Neural crest cell (in vitro differentiated cells): Measurements from ENCODE around the gene LITAF. TPM values are rescaled to one million over a fixed set of nuclear protein-coding genes. Genes with fewer than 3 reads are reported as not detected.
A peak's percentile ranks its signal among the peaks of the same experiment; 100 is the strongest.
"Not testable (repeated sequence)": the region's sequence is repeated elsewhere in the genome, so short reads cannot be mapped to it uniquely, and the experiment has no call there.

Experiments
- DNase-seq: peaks from one replicate; pipeline ENCODE4 v3.0.0; 2021; ENCODE audit warnings: low read depth, mixed read lengths, low spot score
- H3K27ac Mint-ChIP-seq: one replicate; pipeline ENCODE4 v1.8.0; 2021; ENCODE audit warnings: mild to moderate bottlenecking, mixed read lengths; ENCODE audit not compliant: unreplicated experiment
- H3K27me3 Mint-ChIP-seq: 2 replicates; pipeline ENCODE4 v1.8.0; 2021; ENCODE audit warnings: low read depth, mild to moderate bottlenecking, mixed read lengths
- H3K36me3 Mint-ChIP-seq: 2 replicates; pipeline ENCODE4 v1.8.0; 2021; ENCODE audit warnings: low read depth, mild to moderate bottlenecking, mixed read lengths
- H3K4me1 Mint-ChIP-seq: 2 replicates; pipeline ENCODE4 v1.8.0; 2021; ENCODE audit warnings: mixed read lengths
- H3K4me3 Mint-ChIP-seq: one replicate; pipeline ENCODE4 v1.8.0; 2021; ENCODE audit warnings: mild to moderate bottlenecking, mixed read lengths
- H3K9me3 Mint-ChIP-seq: 2 replicates; pipeline ENCODE4 v1.8.0; 2021; ENCODE audit warnings: mixed read lengths
- total RNA-seq: library from RNA; stranded (reverse); gene quantifications from 2 replicates; pipeline ENCODE4 v1.2.1, GENCODE V29; 2021
- TF ChIP-seq, protein P1 (sequence below): fragments of 200-600 bp; sonication (generic); conservative IDR thresholded peaks from 2 replicates; pipeline ENCODE4 v1.5.0; 2021; ENCODE audit warnings: antibody characterized with exemption, mild to moderate bottlenecking

The LITAF gene
- total RNA-seq, 1 donor from 2014 or later: 62.9 TPM

- Mint-ChIP-seq H3K9me3 (no peaks in the 10 kb centered on the region), H3K27ac (peak overlapping the region; percentile 35), H3K36me3 (no peaks in the 10 kb centered on the region), H3K4me1 (peaks cover 43% of the 10 kb centered on the region), H3K27me3 (peaks cover 4% of the 10 kb centered on the region), H3K4me3 (peak overlapping the region; percentile 38)
- DNase-seq: no peak
- TF ChIP-seq, protein P1, sequence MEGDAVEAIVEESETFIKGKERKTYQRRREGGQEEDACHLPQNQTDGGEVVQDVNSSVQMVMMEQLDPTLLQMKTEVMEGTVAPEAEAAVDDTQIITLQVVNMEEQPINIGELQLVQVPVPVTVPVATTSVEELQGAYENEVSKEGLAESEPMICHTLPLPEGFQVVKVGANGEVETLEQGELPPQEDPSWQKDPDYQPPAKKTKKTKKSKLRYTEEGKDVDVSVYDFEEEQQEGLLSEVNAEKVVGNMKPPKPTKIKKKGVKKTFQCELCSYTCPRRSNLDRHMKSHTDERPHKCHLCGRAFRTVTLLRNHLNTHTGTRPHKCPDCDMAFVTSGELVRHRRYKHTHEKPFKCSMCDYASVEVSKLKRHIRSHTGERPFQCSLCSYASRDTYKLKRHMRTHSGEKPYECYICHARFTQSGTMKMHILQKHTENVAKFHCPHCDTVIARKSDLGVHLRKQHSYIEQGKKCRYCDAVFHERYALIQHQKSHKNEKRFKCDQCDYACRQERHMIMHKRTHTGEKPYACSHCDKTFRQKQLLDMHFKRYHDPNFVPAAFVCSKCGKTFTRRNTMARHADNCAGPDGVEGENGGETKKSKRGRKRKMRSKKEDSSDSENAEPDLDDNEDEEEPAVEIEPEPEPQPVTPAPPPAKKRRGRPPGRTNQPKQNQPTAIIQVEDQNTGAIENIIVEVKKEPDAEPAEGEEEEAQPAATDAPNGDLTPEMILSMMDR: no peak
These were observed 72.4 kb downstream of the LITAF start for GRCh38 chr16:11514283-11514682.

GRCh38 chr16:11513366-11513765 is 73.4 kb downstream of the LITAF start:
- H3K27ac Mint-ChIP-seq, DNase-seq, H3K9me3 Mint-ChIP-seq: not testable (repeated sequence)

GRCh38 chr16:11511801-11512200 is 74.9 kb downstream of the LITAF start:
- Mint-ChIP-seq H3K4me3 (no peak overlapping the region), H3K36me3 (no peaks in the 10 kb centered on the region), H3K27ac (no peak overlapping the region), H3K4me1 (peaks cover 31% of the 10 kb centered on the region), H3K9me3 (no peaks in the 10 kb centered on the region), H3K27me3 (peaks cover 12% of the 10 kb centered on the region)
- no peak for DNase-seq
- TF ChIP-seq, protein P1: no peak

More at GRCh38 chr16:11513366-11513765, 73.4 kb downstream of the LITAF start:
- H3K36me3 Mint-ChIP-seq, H3K4me3 Mint-ChIP-seq, H3K27me3 Mint-ChIP-seq: not testable (repeated sequence)
- H3K4me1 Mint-ChIP-seq: peaks cover 35% of the 10 kb centered on the region

- Mint-ChIP-seq H3K4me1 (peaks cover 31% of the 10 kb centered on the region), H3K27me3 (peaks cover 17% of the 10 kb centered on the region), H3K27ac (no peak overlapping the region), H3K4me3 (no peak overlapping the region), H3K9me3 (no peaks in the 10 kb centered on the region), H3K36me3 (no peaks in the 10 kb centered on the region)
- DNase-seq: no peak
- TF ChIP-seq, protein P1: no peak
These were observed 75.4 kb downstream of the LITAF start for GRCh38 chr16:11511328-11511727.

DNA sequence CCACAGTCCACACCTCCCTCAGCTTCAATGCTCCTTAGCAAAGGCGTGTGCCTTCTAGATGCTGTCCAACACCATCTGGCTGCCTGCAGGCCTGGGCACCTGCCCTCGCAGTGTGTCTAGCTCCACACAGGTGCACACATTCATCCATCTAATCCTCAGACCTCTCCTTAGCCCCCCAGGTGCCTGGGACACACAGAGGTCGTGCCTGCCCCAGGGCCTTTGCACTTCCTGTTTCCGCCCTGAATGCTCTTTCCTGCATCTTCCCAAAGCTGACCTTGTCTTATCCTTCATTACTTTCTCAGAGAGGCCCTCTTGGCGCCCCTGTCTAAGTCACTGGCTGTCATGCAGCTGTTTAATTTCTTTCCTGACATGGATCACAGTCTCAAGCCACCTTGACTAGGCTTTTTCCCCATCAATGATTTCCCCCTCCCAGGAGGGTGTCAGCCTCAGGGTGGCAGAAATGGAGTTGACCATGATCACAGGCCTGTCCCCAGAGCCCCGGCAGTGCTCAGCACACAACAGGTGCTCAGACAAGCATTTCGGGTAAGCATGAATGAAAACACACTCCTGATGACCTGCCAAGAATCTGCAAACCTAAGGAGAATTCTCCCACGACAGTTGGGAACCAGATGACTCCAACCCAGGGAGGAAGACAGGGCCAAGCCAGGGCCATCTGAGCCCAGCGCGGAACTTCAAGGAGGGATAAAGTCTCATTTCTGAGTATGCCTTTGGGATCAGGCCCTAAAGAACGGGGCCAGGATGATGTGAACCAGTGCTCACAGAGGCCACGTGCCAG is 76.3 kb downstream of the LITAF start:
- Mint-ChIP-seq H3K4me1 (peaks cover 34% of the 10 kb centered on the region), H3K4me3 (no peak overlapping the region), H3K27ac (peak overlapping the region; percentile 75), H3K36me3 (no peaks in the 10 kb centered on the region), H3K9me3 (no peaks in the 10 kb centered on the region), H3K27me3 (peaks cover 20% of the 10 kb centered on the region)
- TF ChIP-seq, protein P1: no peak
- DNase-seq: no peak

GRCh38 chr16:11507991-11508390 is 78.7 kb downstream of the LITAF start:
- no peak for DNase-seq
- Mint-ChIP-seq H3K4me1 (peaks cover 20% of the 10 kb centered on the region), H3K4me3 (no peak overlapping the region), H3K27ac (peak overlapping the region; percentile 57), H3K36me3 (no peaks in the 10 kb centered on the region), H3K9me3 (no peaks in the 10 kb centered on the region), H3K27me3 (peaks cover 36% of the 10 kb centered on the region)
- TF ChIP-seq, protein P1: no peak
